Activated CD8-positive, alpha-beta memory T cell treated with anti-CD3 and anti-CD28 coated beads, Interleukin-2, amount 50 U/mL, for 24 hours (primary cell): ENCODE measurements around the gene ELK1.
A peak's percentile ranks its signal among the peaks of the same experiment; 100 is the strongest.
"Not testable (repeated sequence)": the region's sequence is repeated elsewhere in the genome, so short reads cannot be mapped to it uniquely, and the experiment has no call there.

Experiments
- DNase-seq: peaks from one replicate; pipeline ENCODE4 v3.0.0-alpha.2; 2020; ENCODE audit errors: extremely low read depth

ELK1 gene

GRCh38 chrX:47650164-47651042 is at the start of gene ELK1:
Gene ELK1 (minus strand): TSS chrX:47650563. CDS start chrX:47641441, 9,122 bp downstream.
- peak; percentile 60 for DNase-seq

- DNase-seq, result no peak
These were observed 46.8 kb upstream of the ELK1 start for GRCh38 chrX:47697181-47697580.

- DNase-seq, result no peak
These were observed 39.8 kb upstream of the ELK1 start for GRCh38 chrX:47690175-47690574.

GRCh38 chrX:47687263-47687662 is 36.9 kb upstream of the ELK1 start:
- DNase-seq, result no peak

- DNase-seq, result no peak
These were observed 33.5 kb upstream of the ELK1 start for GRCh38 chrX:47683829-47684205.

GRCh38 chrX:47683184-47683828 is 32.9 kb upstream of the ELK1 start:
- no peak for DNase-seq

GRCh38 chrX:47675959-47676859 is 25.8 kb upstream of the ELK1 start:
- not testable (repeated sequence) for DNase-seq

GRCh38 chrX:47674776-47675175 is 24.4 kb upstream of the ELK1 start:
- no peak for DNase-seq

GRCh38 chrX:47665797-47666196 is 15.4 kb upstream of the ELK1 start:
- DNase-seq, result not testable (repeated sequence)

- DNase-seq, result no peak
These were observed 14.4 kb upstream of the ELK1 start for GRCh38 chrX:47664737-47665136.

GRCh38 chrX:47662144-47662657 is 11.8 kb upstream of the ELK1 start:
- no peak for DNase-seq

GRCh38 chrX:47661539-47661938 is 11.2 kb upstream of the ELK1 start:
- DNase-seq, result no peak

GRCh38 chrX:47659421-47659726 is 9.0 kb upstream of the ELK1 start:
- DNase-seq, result no peak

GRCh38 chrX:47658684-47659420 is 8.5 kb upstream of the ELK1 start, which contains the start of gene UXT:
Gene UXT (minus strand): TSS chrX:47659180. CDS start chrX:47658927, 253 bp downstream.
- DNase-seq, result peak; percentile 85

GRCh38 chrX:47658301-47658683 is 7.9 kb upstream of the ELK1 start:
- DNase-seq, result no peak

- DNase-seq, result no peak
These were observed 911 bp upstream of the ELK1 start for GRCh38 chrX:47651043-47651905.

- DNase-seq, result no peak
These were observed 591 bp downstream of the ELK1 start for GRCh38 chrX:47649781-47650163.

- no peak for DNase-seq
These were observed 1.1 kb downstream of the ELK1 start for GRCh38 chrX:47649271-47649670.

GRCh38 chrX:47648376-47648775 is 2.0 kb downstream of the ELK1 start:
- no peak for DNase-seq

GRCh38 chrX:47646636-47647035 is 3.7 kb downstream of the ELK1 start:
- no peak for DNase-seq
